ENCODE results near the gene EEF1AKMT3. TPM values are rescaled to one million over a fixed set of nuclear protein-coding genes. Genes with fewer than 3 reads are reported as not detected.
"Not testable (repeated sequence)": the region's sequence is repeated elsewhere in the genome, so short reads cannot be mapped to it uniquely, and the experiment has no call there.

Gene EEF1AKMT3
- total RNA-seq, 3 donors from 2014 or later (not counting 1 experiment from before 2014, with no cell fraction given): 1.3 to 2.6 (median 2.2) TPM

GRCh38 chr12:57816855-57817151, 44.4 kb downstream of the EEF1AKMT3 start:
- WGBS (ENCODE audit: insufficient coverage): 18% methylated on average over 2 of the region's 5 CpGs
- H3K9me3 ChIP-seq (ENCODE audit: control insufficient read depth, insufficient read depth, low read length): no peaks in the 10 kb centered on the region
- Mint-ChIP-seq H3K4me3 (no peak overlapping the region), H3K4me1 (peaks cover 7 to 10% of the 10 kb centered on the region in 2 donors), H3K9me3 (no peaks in the 10 kb centered on the region), H3K36me3 (no peaks in the 10 kb centered on the region), H3K27me3 (ENCODE audit: low read depth in 2 of 2) (no peaks in the 10 kb centered on the region), H3K27ac (peak overlapping the region in 1 of 2 donors; percentile 11)
- H3K4me3 ChIP-seq (ENCODE audit: low read length): no peak overlapping the region
- intact Hi-C loops (cut with micrococcal nuclease): no loop called here
- TF ChIP-seq, protein P1, sequence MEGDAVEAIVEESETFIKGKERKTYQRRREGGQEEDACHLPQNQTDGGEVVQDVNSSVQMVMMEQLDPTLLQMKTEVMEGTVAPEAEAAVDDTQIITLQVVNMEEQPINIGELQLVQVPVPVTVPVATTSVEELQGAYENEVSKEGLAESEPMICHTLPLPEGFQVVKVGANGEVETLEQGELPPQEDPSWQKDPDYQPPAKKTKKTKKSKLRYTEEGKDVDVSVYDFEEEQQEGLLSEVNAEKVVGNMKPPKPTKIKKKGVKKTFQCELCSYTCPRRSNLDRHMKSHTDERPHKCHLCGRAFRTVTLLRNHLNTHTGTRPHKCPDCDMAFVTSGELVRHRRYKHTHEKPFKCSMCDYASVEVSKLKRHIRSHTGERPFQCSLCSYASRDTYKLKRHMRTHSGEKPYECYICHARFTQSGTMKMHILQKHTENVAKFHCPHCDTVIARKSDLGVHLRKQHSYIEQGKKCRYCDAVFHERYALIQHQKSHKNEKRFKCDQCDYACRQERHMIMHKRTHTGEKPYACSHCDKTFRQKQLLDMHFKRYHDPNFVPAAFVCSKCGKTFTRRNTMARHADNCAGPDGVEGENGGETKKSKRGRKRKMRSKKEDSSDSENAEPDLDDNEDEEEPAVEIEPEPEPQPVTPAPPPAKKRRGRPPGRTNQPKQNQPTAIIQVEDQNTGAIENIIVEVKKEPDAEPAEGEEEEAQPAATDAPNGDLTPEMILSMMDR (IDR thresholded peaks at IDR 0.05): no peak
- no peak for DNase-seq
- H3K27me3 ChIP-seq (ENCODE audit: control insufficient read depth, insufficient read depth, low read length): no peaks in the 10 kb centered on the region
- H3K4me1 ChIP-seq (ENCODE audit: control insufficient read depth, insufficient read depth, low read length): no peaks in the 10 kb centered on the region
- no peak overlapping the region for H3K27ac ChIP-seq (ENCODE audit: low read length)
- ATAC-seq: no peak
- H3K36me3 ChIP-seq (ENCODE audit: control insufficient read depth, insufficient read depth, low read length): peaks cover 14% of the 10 kb centered on the region

DNA sequence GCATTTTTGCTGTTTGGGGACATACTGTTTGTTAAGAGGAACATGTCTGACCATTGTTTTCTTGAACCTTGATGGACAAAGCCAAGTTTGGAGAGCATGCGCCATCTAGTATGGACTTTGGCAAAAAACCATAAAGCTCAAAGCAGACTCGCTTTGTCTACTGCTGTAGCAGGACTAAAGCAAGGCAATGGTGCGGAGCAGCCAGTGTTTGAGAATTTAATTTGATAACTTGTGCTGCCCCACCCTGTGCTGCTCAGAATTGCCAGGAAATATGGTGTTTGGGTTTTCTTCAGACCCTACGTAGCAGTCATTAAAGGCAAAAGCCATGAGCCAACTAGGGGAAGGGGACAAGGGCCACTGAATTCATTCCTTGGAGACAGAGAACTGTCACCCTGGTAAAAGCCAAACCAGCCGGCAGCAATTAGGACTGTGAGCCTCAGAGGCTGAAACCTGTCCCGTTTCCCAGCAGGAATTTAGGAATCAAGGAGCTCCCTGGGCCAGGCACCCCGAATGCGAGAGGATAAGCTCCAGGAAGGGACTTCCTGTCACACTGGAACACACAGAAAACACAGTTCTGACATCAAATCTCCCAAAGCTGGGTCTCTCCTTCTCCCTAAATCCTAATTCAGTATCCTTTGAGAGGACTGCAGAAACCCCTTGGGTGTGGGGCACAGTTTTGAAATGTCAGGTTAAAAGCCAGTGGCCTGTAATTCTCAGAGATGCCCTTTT, 45.0 kb downstream of the EEF1AKMT3 start:
- intact Hi-C loops (cut with micrococcal nuclease): no loop called here
- peak overlapping the region in 1 of 2 donors; percentile 11 for H3K27ac Mint-ChIP-seq
- Histone ChIP-seq H3K27ac (ENCODE audit: low read length) (no peak overlapping the region), H3K4me3 (ENCODE audit: low read length) (no peak overlapping the region), H3K4me1 (ENCODE audit: control insufficient read depth, insufficient read depth, low read length) (no peaks in the 10 kb centered on the region), H3K27me3 (ENCODE audit: control insufficient read depth, insufficient read depth, low read length) (no peaks in the 10 kb centered on the region), H3K9me3 (ENCODE audit: control insufficient read depth, insufficient read depth, low read length) (no peaks in the 10 kb centered on the region), H3K36me3 (ENCODE audit: control insufficient read depth, insufficient read depth, low read length) (peaks cover 20% of the 10 kb centered on the region)
- no peaks in the 10 kb centered on the region for H3K36me3 Mint-ChIP-seq
- H3K27me3 Mint-ChIP-seq (ENCODE audit: low read depth in 2 of 2): no peaks in the 10 kb centered on the region
- H3K4me3 Mint-ChIP-seq: no peak overlapping the region
- TF ChIP-seq, protein P1 (IDR thresholded peaks at IDR 0.05): no peak
- ATAC-seq (no peak), DNase-seq (no peak)
- H3K9me3 Mint-ChIP-seq: no peaks in the 10 kb centered on the region
- peaks cover 7 to 10% of the 10 kb centered on the region in 2 donors for H3K4me1 Mint-ChIP-seq
- 94% methylated on average over 8 of the region's 8 CpGs for WGBS (ENCODE audit: insufficient coverage)

- H3K27me3 Mint-ChIP-seq (ENCODE audit: low read depth in 2 of 2); H3K4me3 Mint-ChIP-seq; ATAC-seq; H3K4me3 ChIP-seq (ENCODE audit: low read length); H3K36me3 Mint-ChIP-seq; DNase-seq; H3K27ac ChIP-seq (ENCODE audit: low read length); H3K9me3 Mint-ChIP-seq; H3K27me3 ChIP-seq (ENCODE audit: control insufficient read depth, insufficient read depth, low read length); H3K4me1 Mint-ChIP-seq; H3K4me1 ChIP-seq (ENCODE audit: control insufficient read depth, insufficient read depth, low read length); intact Hi-C loops (cut with micrococcal nuclease); H3K9me3 ChIP-seq (ENCODE audit: control insufficient read depth, insufficient read depth, low read length): not testable (repeated sequence)
- peak overlapping the region in 1 of 2 donors; percentile 69 for H3K27ac Mint-ChIP-seq
- WGBS (ENCODE audit: insufficient coverage): 92% methylated on average over 3 of the region's 3 CpGs
- H3K36me3 ChIP-seq (ENCODE audit: control insufficient read depth, insufficient read depth, low read length): peaks cover 25% of the 10 kb centered on the region
These were observed 45.5 kb downstream of the EEF1AKMT3 start for GRCh38 chr12:57817990-57818331.

- DNase-seq; H3K27ac ChIP-seq (ENCODE audit: low read length); intact Hi-C loops (cut with micrococcal nuclease); ATAC-seq; H3K9me3 Mint-ChIP-seq; H3K4me3 ChIP-seq (ENCODE audit: low read length); H3K4me1 ChIP-seq (ENCODE audit: control insufficient read depth, insufficient read depth, low read length); H3K27me3 Mint-ChIP-seq (ENCODE audit: low read depth in 2 of 2); H3K36me3 Mint-ChIP-seq; H3K9me3 ChIP-seq (ENCODE audit: control insufficient read depth, insufficient read depth, low read length); H3K27me3 ChIP-seq (ENCODE audit: control insufficient read depth, insufficient read depth, low read length); H3K4me3 Mint-ChIP-seq: not testable (repeated sequence)
- WGBS (ENCODE audit: insufficient coverage): 95% methylated on average over 6 of the region's 8 CpGs
- Mint-ChIP-seq H3K4me1 (peaks cover 7 to 11% of the 10 kb centered on the region in 2 donors), H3K27ac (peak overlapping the region in 1 of 2 donors; percentile 70)
- H3K36me3 ChIP-seq (ENCODE audit: control insufficient read depth, insufficient read depth, low read length): peaks cover 47% of the 10 kb centered on the region
These were observed 47.7 kb downstream of the EEF1AKMT3 start for GRCh38 chr12:57820119-57820518.

GRCh38 chr12:57821015-57821414, 48.6 kb downstream of the EEF1AKMT3 start:
- peaks cover 56% of the 10 kb centered on the region for H3K36me3 ChIP-seq (ENCODE audit: control insufficient read depth, insufficient read depth, low read length)
- H3K27ac ChIP-seq (ENCODE audit: low read length); H3K27me3 Mint-ChIP-seq (ENCODE audit: low read depth in 2 of 2); intact Hi-C loops (cut with micrococcal nuclease); DNase-seq; H3K9me3 Mint-ChIP-seq; H3K27me3 ChIP-seq (ENCODE audit: control insufficient read depth, insufficient read depth, low read length); H3K4me1 ChIP-seq (ENCODE audit: control insufficient read depth, insufficient read depth, low read length); H3K4me3 ChIP-seq (ENCODE audit: low read length); H3K36me3 Mint-ChIP-seq; H3K4me3 Mint-ChIP-seq; H3K9me3 ChIP-seq (ENCODE audit: control insufficient read depth, insufficient read depth, low read length); ATAC-seq: not testable (repeated sequence)
- 90% methylated on average over 3 of the region's 5 CpGs for WGBS (ENCODE audit: insufficient coverage)
- peak overlapping the region; percentile 34 to 70 for H3K27ac Mint-ChIP-seq
- peaks cover 11 to 18% of the 10 kb centered on the region in 2 donors for H3K4me1 Mint-ChIP-seq

All from natural killer cell (primary cell).